ENCODE data around the gene GRAMD1A. TPM values are rescaled to one million over a fixed set of nuclear protein-coding genes. Genes with fewer than 3 reads are reported as not detected.

GRAMD1A gene
- total RNA-seq, 1 experiment from 2014 or later = 62.7 TPM

DNA sequence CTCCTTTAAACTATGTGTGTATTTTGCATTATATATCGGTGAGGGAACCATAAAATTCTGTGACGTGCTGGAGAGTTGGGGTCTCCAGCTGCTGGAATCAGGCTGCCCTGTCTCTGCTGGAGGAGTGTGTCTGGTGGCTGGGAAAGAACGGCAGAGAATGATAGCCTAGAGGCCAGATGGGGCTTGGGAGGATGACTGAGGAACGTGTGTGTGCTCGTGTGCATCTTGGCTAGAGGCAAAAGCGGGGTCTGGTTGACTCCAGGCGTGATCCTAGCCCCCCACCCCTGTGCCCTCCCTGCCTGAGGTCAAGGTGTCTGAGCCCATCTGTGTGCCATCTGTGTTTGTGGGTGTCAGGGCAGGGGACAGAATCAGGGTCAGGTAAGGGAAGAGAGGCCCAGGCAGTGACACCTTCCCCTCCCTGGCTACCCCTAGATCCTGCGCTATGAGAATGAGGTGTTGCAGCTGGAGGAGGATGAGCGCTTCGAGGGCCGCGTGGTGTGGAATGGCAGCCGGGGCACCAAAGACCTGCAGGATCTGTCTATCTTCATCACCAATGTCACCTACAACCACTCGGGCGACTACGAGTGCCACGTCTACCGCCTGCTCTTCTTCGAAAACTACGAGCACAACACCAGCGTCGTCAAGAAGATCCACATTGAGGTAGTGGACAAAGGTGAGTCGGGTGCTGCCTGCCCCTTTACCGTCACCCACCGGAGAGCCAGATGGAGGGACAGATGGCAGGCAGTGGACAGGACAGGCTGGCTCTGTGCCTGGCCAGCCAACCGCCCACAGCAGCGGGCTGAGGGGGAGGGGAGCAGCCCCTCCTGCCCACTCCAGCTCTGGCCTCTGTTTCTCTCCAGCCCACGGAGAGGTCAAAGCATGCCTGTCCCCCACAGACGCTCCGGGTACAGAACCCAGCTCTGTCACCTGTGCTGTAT is 33.2 kb downstream of the GRAMD1A start:
- CTCF ChIA-PET = no interaction called here
- Histone ChIP-seq H3K27me3 (ENCODE audit: insufficient read depth, low read depth) (peaks cover 21% of the 10 kb centered on the region), H4K20me1 (ENCODE audit: insufficient read depth) (no peaks in the 10 kb centered on the region), H3F3A (ENCODE audit: insufficient read depth, low read depth) (peaks cover 10% of the 10 kb centered on the region), H3K27ac (no peak overlapping the region), H3K36me3 (ENCODE audit: low read depth) (no peaks in the 10 kb centered on the region), H3K79me2 (ENCODE audit: low read depth) (no peaks in the 10 kb centered on the region), H3K9me2 (ENCODE audit: insufficient read depth) (no peaks in the 10 kb centered on the region), H3K4me2 (no peak overlapping the region), H3K4me3 (no peak overlapping the region), H3K9me3 (ENCODE audit: insufficient read depth, low read depth) (no peaks in the 10 kb centered on the region), H2AFZ (no peak overlapping the region), H3K4me1 (replicated peaks; ENCODE audit: insufficient read depth) (peaks cover 12% of the 10 kb centered on the region; the same call in 1 of the 2 replicates)
- BruUV-seq (replicated peaks) = no TSS peak
- TF ChIP-seq, protein P1, sequence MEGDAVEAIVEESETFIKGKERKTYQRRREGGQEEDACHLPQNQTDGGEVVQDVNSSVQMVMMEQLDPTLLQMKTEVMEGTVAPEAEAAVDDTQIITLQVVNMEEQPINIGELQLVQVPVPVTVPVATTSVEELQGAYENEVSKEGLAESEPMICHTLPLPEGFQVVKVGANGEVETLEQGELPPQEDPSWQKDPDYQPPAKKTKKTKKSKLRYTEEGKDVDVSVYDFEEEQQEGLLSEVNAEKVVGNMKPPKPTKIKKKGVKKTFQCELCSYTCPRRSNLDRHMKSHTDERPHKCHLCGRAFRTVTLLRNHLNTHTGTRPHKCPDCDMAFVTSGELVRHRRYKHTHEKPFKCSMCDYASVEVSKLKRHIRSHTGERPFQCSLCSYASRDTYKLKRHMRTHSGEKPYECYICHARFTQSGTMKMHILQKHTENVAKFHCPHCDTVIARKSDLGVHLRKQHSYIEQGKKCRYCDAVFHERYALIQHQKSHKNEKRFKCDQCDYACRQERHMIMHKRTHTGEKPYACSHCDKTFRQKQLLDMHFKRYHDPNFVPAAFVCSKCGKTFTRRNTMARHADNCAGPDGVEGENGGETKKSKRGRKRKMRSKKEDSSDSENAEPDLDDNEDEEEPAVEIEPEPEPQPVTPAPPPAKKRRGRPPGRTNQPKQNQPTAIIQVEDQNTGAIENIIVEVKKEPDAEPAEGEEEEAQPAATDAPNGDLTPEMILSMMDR (conservative IDR thresholded peaks at IDR 0.05) = no peak
- no peak for TF ChIP-seq EZH2 (IDR thresholded peaks at IDR 0.05; ENCODE audit: low read depth)
- intact Hi-C loops (cut with micrococcal nuclease; ENCODE audit: unreplicated experiment) = no loop called here
- POLR2A ChIA-PET (ENCODE audit: unreplicated experiment) = no interaction called here
- DNase-seq = no peak

DNA sequence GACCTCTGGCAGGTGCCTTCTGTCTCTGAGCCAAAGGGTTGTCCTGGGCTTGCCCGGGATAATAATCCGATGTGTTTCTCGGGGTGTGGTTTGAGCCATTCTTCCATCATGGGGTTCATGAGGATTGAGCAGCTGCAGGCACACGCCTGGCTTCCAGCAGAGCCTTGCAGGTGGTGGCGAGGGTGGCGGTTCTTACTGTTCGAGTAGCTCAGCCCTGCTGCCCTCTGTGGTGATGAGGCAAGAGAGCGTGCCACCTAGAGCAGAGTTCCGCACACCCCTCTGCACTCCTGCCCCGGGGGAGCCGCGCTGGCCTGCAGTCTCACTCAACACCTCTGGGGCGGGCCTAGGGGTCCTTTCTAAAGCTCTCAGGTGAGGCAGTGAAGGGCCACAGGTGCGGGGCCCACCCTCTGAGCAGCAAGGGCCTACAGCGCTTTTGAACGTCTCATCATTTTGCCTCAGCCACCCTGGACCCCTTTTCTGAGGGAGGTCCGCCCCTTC is 33.9 kb downstream of the GRAMD1A start:
- Histone ChIP-seq H3K4me1 (replicated peaks; ENCODE audit: insufficient read depth) (peaks cover 12% of the 10 kb centered on the region; the same call in 1 of the 2 replicates), H3K9me2 (ENCODE audit: insufficient read depth) (no peaks in the 10 kb centered on the region), H3K27ac (no peak overlapping the region), H3F3A (ENCODE audit: insufficient read depth, low read depth) (peaks cover 10% of the 10 kb centered on the region), H3K79me2 (ENCODE audit: low read depth) (no peaks in the 10 kb centered on the region), H3K9me3 (ENCODE audit: insufficient read depth, low read depth) (no peaks in the 10 kb centered on the region), H4K20me1 (ENCODE audit: insufficient read depth) (no peaks in the 10 kb centered on the region), H3K36me3 (ENCODE audit: low read depth) (no peaks in the 10 kb centered on the region), H3K4me3 (no peak overlapping the region), H3K27me3 (ENCODE audit: insufficient read depth, low read depth) (peaks cover 21% of the 10 kb centered on the region), H3K4me2 (no peak overlapping the region), H2AFZ (no peak overlapping the region)
- ChIA-PET POLR2A (ENCODE audit: unreplicated experiment) (no interaction called here), CTCF (no interaction called here)
- TF ChIP-seq, protein P1 (conservative IDR thresholded peaks at IDR 0.05) = no peak
- no peak for TF ChIP-seq EZH2 (IDR thresholded peaks at IDR 0.05; ENCODE audit: low read depth)
- intact Hi-C loops (cut with micrococcal nuclease; ENCODE audit: unreplicated experiment) = no loop called here
- DNase-seq = no peak
- no TSS peak for BruUV-seq (replicated peaks)

DNA sequence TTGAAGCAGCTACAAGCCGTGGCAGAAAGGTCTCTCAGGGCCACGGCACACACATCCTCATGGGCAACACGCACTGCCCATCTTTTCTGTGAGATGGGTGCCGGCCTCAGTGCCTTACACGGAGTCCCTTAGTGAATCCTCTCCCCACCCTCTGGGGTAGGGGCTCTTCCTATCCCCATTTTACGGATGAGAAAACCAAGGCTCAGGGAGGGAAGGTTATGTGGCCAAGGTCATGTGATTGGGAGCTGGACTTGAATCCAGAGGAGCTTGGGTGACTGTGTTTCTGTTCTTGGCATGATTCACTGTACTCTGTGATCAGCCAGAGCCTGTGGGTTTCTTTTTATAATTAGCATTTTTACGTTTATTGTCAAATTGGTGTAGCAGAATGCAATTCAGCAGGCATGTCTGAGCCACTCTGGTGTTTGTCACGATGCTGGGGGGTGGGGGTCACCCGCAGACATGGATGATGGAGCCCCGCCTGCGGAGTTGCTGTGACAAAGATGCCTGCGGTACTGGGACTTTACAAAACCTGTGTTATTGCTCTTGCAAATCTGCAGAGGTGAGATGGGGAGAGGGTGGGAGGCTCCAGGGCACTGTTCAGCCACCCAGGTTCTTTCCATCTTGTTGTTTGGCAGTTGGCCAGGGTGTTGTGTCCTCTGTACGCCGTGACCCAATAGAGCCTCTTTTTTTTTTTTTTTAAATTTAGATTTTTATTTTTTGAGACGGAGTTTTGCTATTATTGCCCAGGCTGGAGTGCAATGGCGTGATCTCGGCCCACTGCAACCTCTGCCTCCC is 34.7 kb downstream of the GRAMD1A start:
- H3K79me2 ChIP-seq (ENCODE audit: low read depth) = no peaks in the 10 kb centered on the region
- H3K4me2 ChIP-seq = no peak overlapping the region
- H3K4me1 ChIP-seq (replicated peaks; ENCODE audit: insufficient read depth) = peaks cover 10% of the 10 kb centered on the region; the same call in 1 of the 2 replicates
- no TSS peak for BruUV-seq (replicated peaks)
- H4K20me1 ChIP-seq (ENCODE audit: insufficient read depth) = no peaks in the 10 kb centered on the region
- H3K9me2 ChIP-seq (ENCODE audit: insufficient read depth) = no peaks in the 10 kb centered on the region
- ChIA-PET CTCF (no interaction called here), POLR2A (ENCODE audit: unreplicated experiment) (no interaction called here)
- H3K9me3 ChIP-seq (ENCODE audit: insufficient read depth, low read depth) = no peaks in the 10 kb centered on the region
- H3K4me3 ChIP-seq = no peak overlapping the region
- TF ChIP-seq, protein P1 (conservative IDR thresholded peaks at IDR 0.05) = no peak
- TF ChIP-seq EZH2 (IDR thresholded peaks at IDR 0.05; ENCODE audit: low read depth) = no peak
- no peak for DNase-seq
- peaks cover 21% of the 10 kb centered on the region for H3K27me3 ChIP-seq (ENCODE audit: insufficient read depth, low read depth)
- H3F3A ChIP-seq (ENCODE audit: insufficient read depth, low read depth) = peaks cover 8% of the 10 kb centered on the region
- intact Hi-C loops (cut with micrococcal nuclease; ENCODE audit: unreplicated experiment) = no loop called here
- H2AFZ ChIP-seq = no peak overlapping the region
- no peak overlapping the region for H3K27ac ChIP-seq
- H3K36me3 ChIP-seq (ENCODE audit: low read depth) = no peaks in the 10 kb centered on the region

Data from PC-9 (cell line).